ENCODE measurements around the gene KCNT1. TPM values are rescaled to one million over a fixed set of nuclear protein-coding genes. Genes with fewer than 3 reads are reported as not detected.

The KCNT1 gene
- total RNA-seq, 1 experiment from 2014 or later, result not detected

GRCh38 chr9:135780626-135781025 is 78.6 kb downstream of the KCNT1 start:
- DNase-seq (ENCODE audit: low spot score), result no peak

- no peak for DNase-seq (ENCODE audit: low spot score)
These were observed 81.0 kb downstream of the KCNT1 start for GRCh38 chr9:135782946-135783345.

GRCh38 chr9:135783540-135784245 is 81.7 kb downstream of the KCNT1 start:
- no peak for DNase-seq (ENCODE audit: low spot score)

- DNase-seq (ENCODE audit: low spot score), result no peak
These were observed 83.1 kb downstream of the KCNT1 start for GRCh38 chr9:135785013-135785575.

- no peak for DNase-seq (ENCODE audit: low spot score)
These were observed 84.2 kb downstream of the KCNT1 start for GRCh38 chr9:135786146-135786690.

GRCh38 chr9:135787317-135787716 is 85.3 kb downstream of the KCNT1 start:
- no peak for DNase-seq (ENCODE audit: low spot score)

GRCh38 chr9:135787776-135788575 is 86.0 kb downstream of the KCNT1 start:
- DNase-seq (ENCODE audit: low spot score), result no peak

GRCh38 chr9:135788576-135789300 is 86.8 kb downstream of the KCNT1 start:
- no peak for DNase-seq (ENCODE audit: low spot score)

GRCh38 chr9:135789838-135790291 is 87.9 kb downstream of the KCNT1 start:
- DNase-seq (ENCODE audit: low spot score), result no peak

GRCh38 chr9:135790356-135790755 is 88.4 kb downstream of the KCNT1 start:
- DNase-seq (ENCODE audit: low spot score), result no peak

GRCh38 chr9:135790850-135791249 is 88.9 kb downstream of the KCNT1 start:
- no peak for DNase-seq (ENCODE audit: low spot score)

- DNase-seq (ENCODE audit: low spot score), result no peak
These were observed 89.7 kb downstream of the KCNT1 start for GRCh38 chr9:135791431-135792267.

GRCh38 chr9:135792268-135793128 is 90.5 kb downstream of the KCNT1 start:
- DNase-seq (ENCODE audit: low spot score), result no peak

- DNase-seq (ENCODE audit: low spot score), result no peak
These were observed 91.5 kb downstream of the KCNT1 start for GRCh38 chr9:135793221-135794056.

- DNase-seq (ENCODE audit: low spot score), result no peak
These were observed 92.0 kb downstream of the KCNT1 start for GRCh38 chr9:135794057-135794335.

GRCh38 chr9:135794361-135794885 is 92.4 kb downstream of the KCNT1 start:
- DNase-seq (ENCODE audit: low spot score), result no peak

- DNase-seq (ENCODE audit: low spot score), result no peak
These were observed 93.4 kb downstream of the KCNT1 start for GRCh38 chr9:135795391-135795790.

GRCh38 chr9:135796784-135797485 is 95.0 kb downstream of the KCNT1 start:
- DNase-seq (ENCODE audit: low spot score), result no peak
